Brain microvascular endothelial cell (primary cell): ENCODE data around the gene STRIT1.

Experiments used
- DNase-seq: peaks from one replicate; pipeline ENCODE4 v3.0.0-alpha.2; 2020
- H3K27ac ChIP-seq: fragments of 250-450 bp; sonication (Bioruptor Pico); 2 replicates; pipeline ENCODE4 v1.5.1; 2020; ENCODE audit warnings: mild to moderate bottlenecking, moderate library complexity
- H3K27me3 ChIP-seq: fragments of 250-450 bp; sonication (Bioruptor Pico); replicated peaks from 2 replicates; pipeline ENCODE4 v1.5.1; 2020; ENCODE audit warnings: mild to moderate bottlenecking
- H3K36me3 ChIP-seq: fragments of 250-450 bp; sonication (Bioruptor Pico); replicated peaks from 2 replicates; pipeline ENCODE4 v1.5.1; 2020; ENCODE audit warnings: mild to moderate bottlenecking
- H3K4me3 ChIP-seq: 2 replicates; pipeline ENCODE4 v1.5.1; 2011; ENCODE audit warnings: low read depth, mild to moderate bottlenecking, control low read depth, low read length, moderate library complexity
- in situ Hi-C: cut with HindIII; loops from 2 replicates; pipeline ENCODE4 v1.10.0; 2017; ENCODE audit warnings: low sequenced_read_pairs, low pct_ligation_motif_present
- TF ChIP-seq, protein P1 (sequence below): IDR thresholded peaks from 2 replicates; pipeline ENCODE4 v1.5.1; 2011; ENCODE audit warnings: low read depth, mild to moderate bottlenecking, moderate library complexity, low read length, control low read depth, inconsistent platforms; ENCODE audit errors: missing control alignments

STRIT1 gene

DNA sequence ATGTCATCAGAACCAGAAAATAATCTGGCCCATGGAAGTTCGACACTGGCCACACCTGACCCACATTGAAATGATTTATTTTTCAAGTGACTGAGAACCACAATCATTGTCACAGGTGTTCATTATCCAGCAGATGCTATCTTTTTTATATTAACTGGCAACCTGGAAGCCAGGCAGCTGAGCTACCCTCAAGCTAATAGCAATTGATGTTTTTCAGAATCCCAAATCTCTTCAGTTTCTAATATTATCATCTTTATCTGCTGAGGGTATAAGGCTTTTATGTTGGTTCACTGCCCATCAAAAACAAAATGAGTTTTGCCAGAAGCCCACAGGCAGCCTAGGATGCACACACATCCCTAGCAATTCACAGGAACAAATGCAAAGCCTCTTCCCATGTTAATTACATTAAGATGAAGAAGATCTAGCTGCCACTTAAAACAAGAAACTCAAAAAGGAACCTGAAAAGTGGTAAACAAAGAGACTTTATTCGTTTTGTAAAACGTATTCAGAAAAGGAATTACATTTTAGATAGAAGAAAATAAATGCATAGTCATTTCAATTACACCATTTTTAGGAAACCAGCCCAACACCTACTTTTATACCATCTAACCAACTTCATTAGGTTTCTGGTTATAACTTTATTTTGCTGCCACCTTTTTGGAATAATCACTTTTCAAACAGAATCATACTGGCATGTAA lies 40.9 kb upstream of the STRIT1 start:
- in situ Hi-C loops = no loop called here
- H3K27me3 ChIP-seq = no peaks in the 10 kb centered on the region
- no peak for DNase-seq
- no peaks in the 10 kb centered on the region for H3K36me3 ChIP-seq
- H3K4me3 ChIP-seq = no peak overlapping the region
- H3K27ac ChIP-seq = no peak overlapping the region
- TF ChIP-seq, protein P1, sequence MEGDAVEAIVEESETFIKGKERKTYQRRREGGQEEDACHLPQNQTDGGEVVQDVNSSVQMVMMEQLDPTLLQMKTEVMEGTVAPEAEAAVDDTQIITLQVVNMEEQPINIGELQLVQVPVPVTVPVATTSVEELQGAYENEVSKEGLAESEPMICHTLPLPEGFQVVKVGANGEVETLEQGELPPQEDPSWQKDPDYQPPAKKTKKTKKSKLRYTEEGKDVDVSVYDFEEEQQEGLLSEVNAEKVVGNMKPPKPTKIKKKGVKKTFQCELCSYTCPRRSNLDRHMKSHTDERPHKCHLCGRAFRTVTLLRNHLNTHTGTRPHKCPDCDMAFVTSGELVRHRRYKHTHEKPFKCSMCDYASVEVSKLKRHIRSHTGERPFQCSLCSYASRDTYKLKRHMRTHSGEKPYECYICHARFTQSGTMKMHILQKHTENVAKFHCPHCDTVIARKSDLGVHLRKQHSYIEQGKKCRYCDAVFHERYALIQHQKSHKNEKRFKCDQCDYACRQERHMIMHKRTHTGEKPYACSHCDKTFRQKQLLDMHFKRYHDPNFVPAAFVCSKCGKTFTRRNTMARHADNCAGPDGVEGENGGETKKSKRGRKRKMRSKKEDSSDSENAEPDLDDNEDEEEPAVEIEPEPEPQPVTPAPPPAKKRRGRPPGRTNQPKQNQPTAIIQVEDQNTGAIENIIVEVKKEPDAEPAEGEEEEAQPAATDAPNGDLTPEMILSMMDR = no peak

DNA sequence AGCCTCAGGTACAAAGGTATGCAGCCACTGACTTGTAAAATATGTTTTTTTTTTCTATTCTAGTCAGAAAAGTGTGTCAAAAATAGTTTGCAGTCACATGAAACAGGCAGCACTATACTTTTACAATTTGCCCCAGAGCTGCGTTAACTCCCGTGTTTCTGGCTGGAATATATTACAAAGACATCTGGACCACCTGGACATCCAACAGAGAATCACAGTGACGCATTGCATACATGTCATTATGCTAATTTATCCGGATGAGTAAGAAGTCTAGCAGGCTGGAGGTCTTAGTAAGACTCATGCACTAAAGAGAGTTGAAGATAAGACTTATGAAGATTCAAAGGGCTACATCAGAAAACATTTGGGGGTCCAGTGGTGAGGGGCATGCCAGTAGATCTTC lies 39.2 kb upstream of the STRIT1 start:
- no peak overlapping the region for H3K4me3 ChIP-seq
- no peaks in the 10 kb centered on the region for H3K27me3 ChIP-seq
- in situ Hi-C loops = no loop called here
- H3K27ac ChIP-seq = no peak overlapping the region
- TF ChIP-seq, protein P1 = no peak
- no peaks in the 10 kb centered on the region for H3K36me3 ChIP-seq
- no peak for DNase-seq

DNA sequence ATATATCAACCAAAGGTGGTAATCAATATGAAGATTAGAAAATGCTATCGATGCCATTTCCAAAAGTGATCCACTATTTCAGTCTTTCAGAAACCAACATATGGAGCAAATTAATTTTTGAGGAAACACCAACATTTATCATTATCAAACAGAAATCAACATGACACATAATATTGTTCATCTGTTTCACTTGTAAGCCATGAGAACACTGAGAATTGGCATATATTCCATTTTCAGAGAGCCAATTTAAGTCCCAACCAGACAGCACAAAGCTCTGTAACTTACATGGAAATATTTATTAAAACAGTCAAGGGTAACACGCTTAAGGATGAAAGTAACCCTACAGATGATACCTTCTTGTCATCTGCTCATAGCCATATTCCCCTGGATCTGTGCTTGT lies 37.6 kb upstream of the STRIT1 start:
- in situ Hi-C loops = no loop called here
- TF ChIP-seq, protein P1 = no peak
- no peaks in the 10 kb centered on the region for H3K27me3 ChIP-seq
- H3K4me3 ChIP-seq = no peak overlapping the region
- no peak for DNase-seq
- no peaks in the 10 kb centered on the region for H3K36me3 ChIP-seq
- no peak overlapping the region for H3K27ac ChIP-seq

DNA sequence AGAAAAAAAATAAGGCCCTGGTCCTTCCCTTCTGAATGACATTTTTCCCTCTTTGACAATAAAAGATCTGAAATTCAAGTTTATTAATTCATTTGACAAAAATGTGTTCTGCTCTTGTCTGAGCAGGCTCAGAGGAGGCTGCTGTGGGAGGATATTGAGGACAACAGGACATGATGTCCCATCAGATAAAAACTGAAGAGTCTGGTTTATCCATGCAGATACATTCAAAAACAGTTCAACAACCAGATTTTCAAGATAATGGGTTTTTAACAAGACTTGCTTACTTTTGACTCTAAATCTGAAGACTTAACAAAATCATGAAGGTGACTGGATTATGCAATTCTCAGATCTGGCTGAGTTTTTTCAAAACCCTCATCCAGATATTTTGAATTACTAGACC lies 36.9 kb upstream of the STRIT1 start:
- H3K27me3 ChIP-seq = no peaks in the 10 kb centered on the region
- no peak for DNase-seq
- no peak overlapping the region for H3K27ac ChIP-seq
- no peak overlapping the region for H3K4me3 ChIP-seq
- TF ChIP-seq, protein P1 = no peak
- in situ Hi-C loops = no loop called here
- H3K36me3 ChIP-seq = no peaks in the 10 kb centered on the region

DNA sequence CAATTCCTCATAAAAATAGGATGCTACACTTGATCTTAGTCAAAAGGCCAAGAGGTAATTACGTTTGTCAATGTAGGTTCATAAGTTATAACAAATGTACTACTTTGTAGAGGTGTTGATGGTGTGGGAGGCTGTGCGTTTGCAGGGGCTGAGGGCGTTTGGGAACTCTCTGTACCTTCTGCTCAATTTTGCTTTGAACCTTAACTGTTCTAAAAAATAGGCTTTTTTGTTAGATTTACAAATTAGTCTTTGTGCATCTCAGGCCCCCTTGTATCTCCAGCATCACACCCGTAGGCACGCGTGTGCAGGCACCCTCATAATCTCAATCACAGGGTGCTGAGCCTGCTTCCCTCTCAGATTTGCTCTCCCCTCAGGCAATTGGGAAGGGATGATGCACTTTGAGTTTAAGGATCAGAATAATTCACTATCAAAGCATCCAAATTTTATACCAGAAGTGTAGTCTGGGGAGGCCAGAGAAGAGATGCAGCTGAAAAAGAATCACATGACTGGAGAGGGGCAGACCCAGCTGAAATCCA lies 36.1 kb upstream of the STRIT1 start:
- no peak overlapping the region for H3K27ac ChIP-seq
- H3K36me3 ChIP-seq = no peaks in the 10 kb centered on the region
- DNase-seq = no peak
- TF ChIP-seq, protein P1 = no peak
- H3K4me3 ChIP-seq = no peak overlapping the region
- no peaks in the 10 kb centered on the region for H3K27me3 ChIP-seq
- in situ Hi-C loops = no loop called here

DNA sequence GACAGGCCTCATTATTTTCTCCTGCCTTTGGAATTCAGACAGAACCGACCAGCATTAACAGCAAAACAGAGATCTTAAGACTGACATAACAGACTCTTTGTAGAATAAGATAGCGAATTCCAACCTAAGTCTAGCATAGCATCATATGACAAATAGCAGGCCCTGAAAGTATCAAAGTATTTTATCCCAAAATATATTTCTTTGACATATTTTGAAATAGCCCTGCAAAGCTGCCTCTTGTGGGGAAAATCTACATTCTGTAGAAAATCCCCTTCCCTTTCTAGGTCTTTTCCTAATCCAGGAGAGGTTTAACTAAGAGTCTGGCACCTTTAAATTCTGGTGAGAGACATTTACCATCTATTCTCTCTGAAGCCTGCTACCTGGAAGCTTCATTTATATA lies 34.4 kb upstream of the STRIT1 start:
- in situ Hi-C loops = no loop called here
- no peak overlapping the region for H3K27ac ChIP-seq
- DNase-seq = no peak
- no peaks in the 10 kb centered on the region for H3K36me3 ChIP-seq
- TF ChIP-seq, protein P1 = no peak
- no peaks in the 10 kb centered on the region for H3K27me3 ChIP-seq
- no peak overlapping the region for H3K4me3 ChIP-seq
